ENCODE measurements around the gene DKK2.

GRCh38 chr4:107011312-107011711 lies 24.8 kb downstream of the DKK2 start:
- TF ChIP-seq REST (IDR thresholded peaks at IDR 0.05; ENCODE audit: low read depth, low read length) = no peak
- no peak for TF ChIP-seq EP300 (IDR thresholded peaks at IDR 0.05; ENCODE audit: borderline replicate concordance in 1 of 2, low read depth in 1 of 2, low read length in 1 of 2)
- TF ChIP-seq, protein P1, sequence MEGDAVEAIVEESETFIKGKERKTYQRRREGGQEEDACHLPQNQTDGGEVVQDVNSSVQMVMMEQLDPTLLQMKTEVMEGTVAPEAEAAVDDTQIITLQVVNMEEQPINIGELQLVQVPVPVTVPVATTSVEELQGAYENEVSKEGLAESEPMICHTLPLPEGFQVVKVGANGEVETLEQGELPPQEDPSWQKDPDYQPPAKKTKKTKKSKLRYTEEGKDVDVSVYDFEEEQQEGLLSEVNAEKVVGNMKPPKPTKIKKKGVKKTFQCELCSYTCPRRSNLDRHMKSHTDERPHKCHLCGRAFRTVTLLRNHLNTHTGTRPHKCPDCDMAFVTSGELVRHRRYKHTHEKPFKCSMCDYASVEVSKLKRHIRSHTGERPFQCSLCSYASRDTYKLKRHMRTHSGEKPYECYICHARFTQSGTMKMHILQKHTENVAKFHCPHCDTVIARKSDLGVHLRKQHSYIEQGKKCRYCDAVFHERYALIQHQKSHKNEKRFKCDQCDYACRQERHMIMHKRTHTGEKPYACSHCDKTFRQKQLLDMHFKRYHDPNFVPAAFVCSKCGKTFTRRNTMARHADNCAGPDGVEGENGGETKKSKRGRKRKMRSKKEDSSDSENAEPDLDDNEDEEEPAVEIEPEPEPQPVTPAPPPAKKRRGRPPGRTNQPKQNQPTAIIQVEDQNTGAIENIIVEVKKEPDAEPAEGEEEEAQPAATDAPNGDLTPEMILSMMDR (IDR thresholded peaks at IDR 0.05) = no peak
